ENCODE results near the gene SLIT3. TPM values are rescaled to one million over a fixed set of nuclear protein-coding genes. Genes with fewer than 3 reads are reported as not detected.

The SLIT3 gene
- total RNA-seq, 4 donors from 2014 or later = 10.8 to 30.8 (median 18.4) TPM

GRCh38 chr5:169022718-169023117 lies 278.2 kb downstream of the SLIT3 start:
- Histone ChIP-seq H3K4me3 (no peak overlapping the region), H3K27me3 (no peaks in the 10 kb centered on the region), H3K27ac (no peak overlapping the region), H3K9me3 (no peaks in the 10 kb centered on the region), H3K36me3 (no peaks in the 10 kb centered on the region), H3K4me1 (no peaks in the 10 kb centered on the region)
- TF ChIP-seq EP300 (IDR thresholded peaks at IDR 0.05) (no peak), POLR2A (IDR thresholded peaks at IDR 0.05) (no peak), POLR2AphosphoS5 (IDR thresholded peaks at IDR 0.05) (no peak), CTCF (IDR thresholded peaks at IDR 0.05) (no peak)
- DNase-seq (ENCODE audit: low spot score in 2 of 2) = no peak
- WGBS = 82% methylated on average over 4 of the region's 4 CpGs

- Histone ChIP-seq H3K9me3 (no peaks in the 10 kb centered on the region), H3K27ac (no peak overlapping the region), H3K4me1 (no peaks in the 10 kb centered on the region), H3K27me3 (no peaks in the 10 kb centered on the region), H3K36me3 (no peaks in the 10 kb centered on the region), H3K4me3 (no peak overlapping the region)
- no peak for DNase-seq (ENCODE audit: low spot score in 2 of 2)
- TF ChIP-seq CTCF (IDR thresholded peaks at IDR 0.05) = no peak
- TF ChIP-seq POLR2A (IDR thresholded peaks at IDR 0.05) = no peak
- no peak for TF ChIP-seq POLR2AphosphoS5 (IDR thresholded peaks at IDR 0.05)
- TF ChIP-seq EP300 (IDR thresholded peaks at IDR 0.05) = no peak
- WGBS = 31% methylated on average over 2 of the region's 2 CpGs
Observed at GRCh38 chr5:169020102-169020501, 280.8 kb downstream of the SLIT3 start.

- H3K4me3 ChIP-seq = no peak overlapping the region
- TF ChIP-seq EP300 (IDR thresholded peaks at IDR 0.05) = no peak
- no peak for TF ChIP-seq POLR2A (IDR thresholded peaks at IDR 0.05)
- TF ChIP-seq POLR2AphosphoS5 (IDR thresholded peaks at IDR 0.05) = no peak
- no peak for TF ChIP-seq CTCF (IDR thresholded peaks at IDR 0.05)
- H3K27me3 ChIP-seq = no peaks in the 10 kb centered on the region
- no peak for DNase-seq (ENCODE audit: low spot score in 2 of 2)
- H3K27ac ChIP-seq = no peak overlapping the region
- no peaks in the 10 kb centered on the region for H3K4me1 ChIP-seq
- H3K36me3 ChIP-seq = no peaks in the 10 kb centered on the region
- H3K9me3 ChIP-seq = no peaks in the 10 kb centered on the region
- WGBS = 69% methylated on average over 6 of the region's 6 CpGs
Observed at GRCh38 chr5:169018925-169019324, 282.0 kb downstream of the SLIT3 start.

GRCh38 chr5:169015991-169016390 lies 284.9 kb downstream of the SLIT3 start:
- Histone ChIP-seq H3K36me3 (no peaks in the 10 kb centered on the region), H3K27me3 (no peaks in the 10 kb centered on the region), H3K4me3 (no peak overlapping the region), H3K27ac (no peak overlapping the region), H3K4me1 (no peaks in the 10 kb centered on the region), H3K9me3 (no peaks in the 10 kb centered on the region)
- no peak for TF ChIP-seq CTCF (IDR thresholded peaks at IDR 0.05)
- no peak for TF ChIP-seq EP300 (IDR thresholded peaks at IDR 0.05)
- TF ChIP-seq POLR2AphosphoS5 (IDR thresholded peaks at IDR 0.05) = no peak
- TF ChIP-seq POLR2A (IDR thresholded peaks at IDR 0.05) = no peak
- DNase-seq (ENCODE audit: low spot score in 2 of 2) = no peak
- 80% methylated on average over 5 of the region's 5 CpGs for WGBS

GRCh38 chr5:169013846-169014245 lies 287.1 kb downstream of the SLIT3 start:
- Histone ChIP-seq H3K27me3 (no peaks in the 10 kb centered on the region), H3K4me3 (no peak overlapping the region), H3K27ac (no peak overlapping the region), H3K9me3 (no peaks in the 10 kb centered on the region), H3K36me3 (no peaks in the 10 kb centered on the region), H3K4me1 (peaks cover 9% of the 10 kb centered on the region)
- DNase-seq (ENCODE audit: low spot score in 2 of 2) = no peak
- no peak for TF ChIP-seq CTCF (IDR thresholded peaks at IDR 0.05)
- no peak for TF ChIP-seq POLR2AphosphoS5 (IDR thresholded peaks at IDR 0.05)
- no peak for TF ChIP-seq POLR2A (IDR thresholded peaks at IDR 0.05)
- no peak for TF ChIP-seq EP300 (IDR thresholded peaks at IDR 0.05)
- WGBS = 43% methylated on average over 1 of the region's 1 CpG

All from suprapubic skin (tissue), 4 donors.